ENCODE results near the gene IFT52.

DNA sequence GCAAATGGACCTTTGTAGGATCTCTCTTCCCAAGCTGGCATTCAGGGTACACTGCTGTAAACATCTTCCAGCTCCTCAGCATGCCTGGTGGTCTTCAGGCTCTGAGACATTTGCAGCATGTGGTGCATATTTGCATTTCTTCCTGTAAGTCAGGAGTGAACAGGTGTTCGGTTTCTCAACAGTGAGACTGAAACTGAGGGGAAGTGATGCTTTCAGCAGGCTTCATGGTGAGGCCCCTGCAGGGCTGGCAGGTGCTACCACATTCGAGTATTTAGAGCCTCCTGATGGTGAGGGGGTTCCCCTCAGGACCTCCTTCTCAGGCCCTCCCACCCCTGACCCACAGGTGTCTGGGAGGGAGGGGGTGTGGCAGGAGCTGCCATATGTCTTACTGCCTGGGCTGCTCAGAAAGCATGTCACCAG is 91.3 kb downstream of the IFT52 start:
- TF ChIP-seq POLR2AphosphoS5 (IDR thresholded peaks at IDR 0.05; ENCODE audit: borderline replicate concordance, low read depth, low read length) (no peak), EZH2 (IDR thresholded peaks at IDR 0.05) (no peak)

All from SK-N-MC (cell line).